SH-SY5Y (cell line): ENCODE measurements around the gene CNNM2.

Experiments
- GATA2 ChIP-seq: IDR thresholded peaks from 2 replicates; pipeline ENCODE4 v1.6.1; 2011; ENCODE audit warnings: mild to moderate bottlenecking, low read depth, low read length
- GATA3 ChIP-seq: IDR thresholded peaks from 2 replicates; pipeline ENCODE4 v1.6.1; 2011; ENCODE audit warnings: low read depth, mild to moderate bottlenecking, low read length, moderate library complexity

GRCh38 chr10:102923601-102924000 lies 5.5 kb downstream of the CNNM2 start:
- TF ChIP-seq GATA2 (no peak), GATA3 (no peak)
